HG03442 (cell line): ENCODE measurements around the gene PLXNB2.

Source experiments
- ATAC-seq: cut with Tn5 transposase; IDR thresholded peaks from one replicate; pipeline ENCODE4 v1.9.1; 2021; ENCODE audit warnings: mild to moderate bottlenecking, moderate library complexity; ENCODE audit not compliant: unreplicated experiment

PLXNB2 gene

GRCh38 chr22:50242406-50242949 lies 65.0 kb downstream of the PLXNB2 start:
- no peak for ATAC-seq

- ATAC-seq: no peak
These were observed 68.7 kb downstream of the PLXNB2 start for GRCh38 chr22:50238755-50239154.

- ATAC-seq: no peak
These were observed 70.6 kb downstream of the PLXNB2 start for GRCh38 chr22:50236731-50237409.

GRCh38 chr22:50233223-50233622 lies 74.2 kb downstream of the PLXNB2 start:
- ATAC-seq: no peak

- ATAC-seq: no peak
These were observed 74.8 kb downstream of the PLXNB2 start for GRCh38 chr22:50232481-50233151.

GRCh38 chr22:50229370-50229769 lies 78.1 kb downstream of the PLXNB2 start:
- ATAC-seq: no peak

- no peak for ATAC-seq
These were observed 79.1 kb downstream of the PLXNB2 start for GRCh38 chr22:50228366-50228765.

- ATAC-seq: no peak
These were observed 79.7 kb downstream of the PLXNB2 start for GRCh38 chr22:50227579-50228215.

- no peak for ATAC-seq
These were observed 80.6 kb downstream of the PLXNB2 start for GRCh38 chr22:50226875-50227165.

- ATAC-seq: no peak
These were observed 81.2 kb downstream of the PLXNB2 start for GRCh38 chr22:50226063-50226874.

GRCh38 chr22:50225200-50225969 lies 82.1 kb downstream of the PLXNB2 start:
- no peak for ATAC-seq
